Stimulated activated CD8-positive, alpha-beta memory T cell treated with anti-CD3 and anti-CD28 coated beads, Interleukin-4, amount 100 ng/mL, for 24 hours (primary cell): ENCODE measurements around the gene PEAK3.

Source experiments
- DNase-seq: peaks from one replicate; pipeline ENCODE4 v3.0.0-alpha.2; 2020; ENCODE audit warnings: low read depth

PEAK3 gene

GRCh38 chr19:2270423-2271233 lies 11.3 kb downstream of the PEAK3 start:
- peak; percentile 58 for DNase-seq

GRCh38 chr19:2270157-2270422 lies 11.9 kb downstream of the PEAK3 start:
- no peak for DNase-seq

DNA sequence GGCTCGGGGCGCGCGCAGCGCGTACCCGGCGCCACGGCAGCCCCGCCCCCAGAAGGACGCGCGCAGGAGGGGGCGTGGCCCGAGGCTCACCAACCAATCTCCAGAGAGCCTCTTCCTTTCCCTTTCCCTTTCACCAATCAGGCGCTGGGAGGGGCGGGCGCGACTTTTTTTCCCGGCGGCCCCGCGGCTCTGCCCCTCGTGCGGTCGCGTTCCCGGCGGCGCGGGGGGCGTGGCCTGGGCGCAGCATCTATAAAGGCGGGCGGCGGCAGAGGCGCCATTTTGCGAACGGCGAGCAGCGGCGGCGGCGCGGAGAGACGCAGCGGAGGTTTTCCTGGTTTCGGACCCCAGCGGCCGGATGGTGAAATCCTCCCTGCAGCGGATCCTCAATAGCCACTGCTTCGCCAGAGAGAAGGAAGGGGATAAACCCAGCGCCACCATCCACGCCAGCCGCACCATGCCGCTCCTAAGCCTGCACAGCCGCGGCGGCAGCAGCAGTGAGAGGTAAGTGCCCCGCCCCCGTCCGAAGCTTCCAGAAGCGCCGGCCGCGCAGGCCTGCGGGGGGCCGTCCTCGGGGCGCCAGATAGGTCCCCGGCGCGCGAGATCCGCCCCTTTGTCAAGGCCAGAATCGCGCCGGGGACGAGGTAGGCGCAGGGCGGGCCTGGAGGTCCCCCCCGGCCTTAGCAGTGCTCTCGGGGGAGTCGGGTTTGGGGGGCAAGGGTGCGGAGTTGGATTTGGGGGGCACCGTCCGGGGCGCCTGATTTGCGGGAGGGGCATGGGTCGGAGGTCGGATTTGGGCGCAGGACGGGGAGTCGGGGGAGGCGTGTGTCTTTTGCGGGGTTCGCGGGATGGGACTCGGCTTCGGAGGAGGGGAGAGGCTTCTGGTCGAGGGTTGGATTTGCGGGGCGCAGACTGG lies 12.5 kb downstream of the PEAK3 start:
- DNase-seq: peak; percentile 98

- DNase-seq: no peak
Measured at GRCh38 chr19:2268861-2269243, 13.1 kb downstream of the PEAK3 start.

DNA sequence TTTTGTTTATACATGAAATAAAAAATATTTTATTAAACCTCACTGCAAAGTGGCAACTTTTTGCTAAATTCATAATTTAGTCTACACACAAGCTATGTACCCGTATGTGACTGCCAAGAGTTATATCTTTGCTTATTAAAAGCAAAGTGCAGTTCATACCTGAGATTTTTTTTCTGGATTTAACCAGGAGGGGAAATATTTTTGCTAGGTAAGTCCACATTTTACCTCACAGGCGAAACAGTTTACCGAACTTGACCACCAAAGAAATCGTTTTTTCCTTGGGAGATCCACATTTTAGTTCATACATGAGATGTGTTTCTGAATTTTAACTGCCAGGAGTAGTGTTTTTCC lies 13.5 kb downstream of the PEAK3 start:
- no peak for DNase-seq

DNA sequence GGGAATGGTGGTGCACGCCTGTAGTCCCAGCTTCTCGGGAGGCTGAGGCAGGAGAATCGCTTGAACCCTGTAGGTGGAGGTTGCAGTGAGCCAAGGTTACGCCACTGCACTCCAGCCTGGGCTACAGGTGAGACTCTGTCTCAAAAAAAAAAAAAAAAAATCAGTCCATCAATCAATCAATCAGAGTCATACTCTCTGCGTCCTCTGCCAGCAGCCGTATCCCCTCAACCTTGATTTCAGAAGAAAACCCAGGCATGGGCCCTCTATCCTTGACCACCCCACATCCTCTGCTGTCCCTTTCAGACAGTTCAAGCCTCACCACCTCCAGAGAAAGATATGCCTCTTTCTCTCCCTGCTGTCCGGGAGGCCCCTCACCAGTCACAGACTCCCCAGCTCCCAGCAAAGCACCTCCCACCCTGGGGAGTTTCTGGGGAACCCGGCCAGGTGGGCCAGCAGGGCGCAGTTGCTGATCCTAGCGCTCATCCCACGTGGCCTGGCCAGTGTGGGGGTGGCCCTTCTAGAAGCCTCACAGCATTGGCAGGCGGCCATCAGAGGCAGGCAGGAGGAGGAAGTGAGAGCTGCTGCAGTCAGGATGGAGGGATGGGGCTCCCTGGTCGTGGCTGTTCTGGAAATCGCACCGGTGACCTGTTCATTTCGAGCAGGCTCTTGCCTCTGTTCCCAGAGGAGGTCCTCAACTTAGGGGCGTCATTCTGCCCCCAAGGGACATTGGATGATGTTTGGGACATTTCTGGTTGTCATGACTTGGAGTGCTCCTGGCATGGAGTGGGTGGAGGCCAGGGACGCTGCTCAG lies 15.6 kb downstream of the PEAK3 start:
- DNase-seq: no peak

- no peak for DNase-seq
Measured at GRCh38 chr19:2261438-2262172, 20.4 kb downstream of the PEAK3 start.

- no peak for DNase-seq
Measured at GRCh38 chr19:2260341-2260805, 21.6 kb downstream of the PEAK3 start.

GRCh38 chr19:2259336-2259735 lies 22.6 kb downstream of the PEAK3 start:
- DNase-seq: no peak

DNA sequence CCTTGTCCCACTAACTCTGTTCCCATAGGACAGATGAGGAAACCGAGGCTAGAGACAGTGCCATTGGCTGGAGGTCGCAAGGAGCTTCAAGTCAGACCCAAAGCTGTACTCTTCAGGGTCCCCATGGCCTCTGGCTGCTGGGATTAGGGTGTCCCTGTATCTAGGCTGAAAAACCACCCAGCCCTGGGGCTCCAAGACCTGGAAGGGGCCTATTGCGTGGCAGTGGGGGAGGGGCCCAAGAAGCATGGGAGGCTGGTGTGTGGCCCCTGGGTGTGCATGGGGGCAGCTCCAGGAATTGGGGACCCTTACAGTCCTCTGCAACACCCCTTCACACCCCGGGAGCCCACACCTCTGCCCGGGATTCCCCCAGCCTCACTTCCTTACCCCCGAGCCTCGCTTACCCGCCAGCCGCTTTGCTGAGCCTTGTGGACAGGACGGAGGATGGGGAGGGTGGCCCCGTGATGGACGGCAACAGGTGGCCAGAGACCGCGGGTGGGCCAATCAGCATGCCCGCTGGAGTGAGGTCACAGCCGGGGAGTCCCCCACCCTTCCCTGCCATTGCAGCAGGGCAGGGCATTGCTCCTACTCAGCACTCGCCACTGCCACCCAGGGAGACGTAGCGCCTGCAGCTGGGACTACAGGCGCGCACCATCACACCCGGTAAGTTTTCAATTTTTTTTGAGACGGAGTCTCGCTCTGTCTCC lies 25.8 kb downstream of the PEAK3 start, which contains the start of gene JSRP1:
JSRP1 (minus strand) TSS at position 436 of the 704 bp plus-strand sequence. CDS start 1,103 bp downstream, outside the sequence.
- DNase-seq: no peak

GRCh38 chr19:2255112-2255845 lies 26.7 kb downstream of the PEAK3 start:
- no peak for DNase-seq

GRCh38 chr19:2254064-2254872 lies 27.7 kb downstream of the PEAK3 start:
- DNase-seq: no peak

GRCh38 chr19:2253106-2254063 lies 28.6 kb downstream of the PEAK3 start:
- DNase-seq: no peak

DNA sequence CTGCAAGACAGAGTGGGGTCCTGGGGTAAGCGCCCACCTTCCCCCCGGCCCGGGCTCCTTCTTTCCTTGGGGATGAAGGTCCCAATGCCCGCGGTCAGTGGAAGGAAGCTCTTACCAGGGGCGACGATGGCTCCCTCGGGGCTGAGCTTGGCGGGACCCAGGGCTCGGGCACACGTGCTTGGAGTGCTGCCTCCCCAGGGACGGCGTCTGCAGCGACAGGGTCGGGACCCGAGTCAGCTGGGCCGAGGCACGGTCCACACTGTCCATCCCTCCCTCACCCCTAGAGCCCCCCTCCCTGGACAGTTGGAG lies 29.2 kb downstream of the PEAK3 start:
- no peak for DNase-seq

DNA sequence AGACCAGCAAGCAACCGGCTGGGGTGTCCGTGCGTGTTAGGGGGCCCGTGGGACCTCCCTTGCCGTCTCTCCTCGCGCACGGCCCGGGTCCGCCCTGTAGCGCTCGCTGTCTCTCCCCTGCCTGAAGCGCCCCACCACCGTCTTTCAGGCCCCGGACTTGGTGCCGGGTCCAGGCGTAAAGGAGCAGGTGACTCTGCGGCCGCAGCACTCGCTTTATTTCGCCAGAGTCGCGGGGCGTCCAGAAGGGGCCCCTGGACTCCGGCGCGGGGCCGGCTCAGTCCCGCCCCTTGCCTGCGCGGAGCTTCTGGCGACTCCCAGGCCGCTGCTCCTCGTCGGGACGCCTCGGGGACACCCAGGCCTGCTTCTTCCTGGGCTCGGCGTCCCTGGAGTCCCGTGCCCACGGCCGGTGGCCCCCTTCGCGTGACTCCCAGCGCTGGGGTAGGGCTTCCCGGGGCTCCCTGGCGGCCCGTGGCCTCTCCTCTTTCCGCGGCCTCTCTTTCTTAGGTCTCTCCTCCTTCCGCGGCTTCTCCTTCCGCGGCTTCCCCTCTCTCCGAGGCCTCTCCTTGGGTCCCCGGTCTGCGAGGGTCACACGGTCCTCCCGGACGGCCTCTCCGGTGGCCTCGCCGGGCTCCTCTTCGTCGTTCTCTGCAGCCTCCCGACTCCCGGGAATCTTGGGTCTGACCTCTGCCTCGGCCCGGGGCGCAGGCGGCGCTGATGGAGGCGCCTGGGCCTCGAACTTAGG lies 29.7 kb downstream of the PEAK3 start:
- no peak for DNase-seq

- no peak for DNase-seq
Measured at GRCh38 chr19:2251106-2252054, 30.6 kb downstream of the PEAK3 start.

- no peak for DNase-seq
Measured at GRCh38 chr19:2250766-2251105, 31.2 kb downstream of the PEAK3 start.
